ENCODE data around the gene MBD4. TPM values are rescaled to one million over a fixed set of nuclear protein-coding genes. Genes with fewer than 3 reads are reported as not detected.

Gene MBD4
- total RNA-seq, 1 experiment from 2014 or later = 36.9 TPM

DNA sequence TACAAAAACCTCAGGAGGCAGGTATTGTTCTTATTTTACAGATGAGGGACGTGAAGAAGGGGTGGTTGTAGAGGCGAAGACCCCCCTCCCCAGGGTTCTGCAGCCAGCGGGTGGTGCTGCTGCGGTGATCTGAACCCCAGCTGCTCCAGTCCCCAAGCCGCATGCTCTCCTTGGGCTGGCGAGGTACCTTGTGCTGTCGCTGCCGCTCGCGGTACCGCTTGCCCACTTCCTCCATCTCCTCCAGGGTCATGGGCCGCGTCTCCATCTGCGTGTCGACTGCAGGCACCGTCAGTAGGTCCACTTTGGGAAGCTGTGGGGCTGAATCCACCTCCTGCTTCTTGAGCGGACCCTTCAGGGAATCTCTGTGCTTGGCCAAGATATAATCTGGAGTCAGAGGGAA lies 28.8 kb downstream of the MBD4 start:
- Mint-ChIP-seq H3K4me3 (no peak overlapping the region), H3K4me1 (no peaks in the 10 kb centered on the region), H3K36me3 (no peaks in the 10 kb centered on the region), H3K27me3 (ENCODE audit: low read depth) (peaks cover 8% of the 10 kb centered on the region; the same call in 1 of the 2 replicates), H3K27ac (no peak overlapping the region), H3K9me3 (no peaks in the 10 kb centered on the region)
- no peak; the same call in 1 of the 2 replicates for ATAC-seq
- no peak for DNase-seq (ENCODE audit: low spot score)
- CTCF ChIA-PET = no interaction called here
- TF ChIP-seq ZNF396 (CRISPR knock-in tag; IDR thresholded peaks at IDR 0.05; ENCODE audit: borderline replicate concordance) (no peak), NR2C2 (CRISPR knock-in tag; IDR thresholded peaks at IDR 0.05) (no peak), SOX15 (CRISPR knock-in tag; IDR thresholded peaks at IDR 0.05) (no peak), NFYB (CRISPR knock-in tag; conservative IDR thresholded peaks at IDR 0.05; ENCODE audit: low read depth) (no peak), ESRRA (CRISPR knock-in tag; IDR thresholded peaks at IDR 0.05; ENCODE audit: borderline replicate concordance) (no peak), CBFB (CRISPR knock-in tag; IDR thresholded peaks at IDR 0.05; ENCODE audit: low read depth) (no peak), FOXK1 (CRISPR knock-in tag; IDR thresholded peaks at IDR 0.05) (no peak)
- TF ChIP-seq, protein P1, sequence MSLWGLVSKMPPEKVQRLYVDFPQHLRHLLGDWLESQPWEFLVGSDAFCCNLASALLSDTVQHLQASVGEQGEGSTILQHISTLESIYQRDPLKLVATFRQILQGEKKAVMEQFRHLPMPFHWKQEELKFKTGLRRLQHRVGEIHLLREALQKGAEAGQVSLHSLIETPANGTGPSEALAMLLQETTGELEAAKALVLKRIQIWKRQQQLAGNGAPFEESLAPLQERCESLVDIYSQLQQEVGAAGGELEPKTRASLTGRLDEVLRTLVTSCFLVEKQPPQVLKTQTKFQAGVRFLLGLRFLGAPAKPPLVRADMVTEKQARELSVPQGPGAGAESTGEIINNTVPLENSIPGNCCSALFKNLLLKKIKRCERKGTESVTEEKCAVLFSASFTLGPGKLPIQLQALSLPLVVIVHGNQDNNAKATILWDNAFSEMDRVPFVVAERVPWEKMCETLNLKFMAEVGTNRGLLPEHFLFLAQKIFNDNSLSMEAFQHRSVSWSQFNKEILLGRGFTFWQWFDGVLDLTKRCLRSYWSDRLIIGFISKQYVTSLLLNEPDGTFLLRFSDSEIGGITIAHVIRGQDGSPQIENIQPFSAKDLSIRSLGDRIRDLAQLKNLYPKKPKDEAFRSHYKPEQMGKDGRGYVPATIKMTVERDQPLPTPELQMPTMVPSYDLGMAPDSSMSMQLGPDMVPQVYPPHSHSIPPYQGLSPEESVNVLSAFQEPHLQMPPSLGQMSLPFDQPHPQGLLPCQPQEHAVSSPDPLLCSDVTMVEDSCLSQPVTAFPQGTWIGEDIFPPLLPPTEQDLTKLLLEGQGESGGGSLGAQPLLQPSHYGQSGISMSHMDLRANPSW (CRISPR knock-in tag; conservative IDR thresholded peaks at IDR 0.05; ENCODE audit: low read depth) = no peak
- TF ChIP-seq, protein P2, sequence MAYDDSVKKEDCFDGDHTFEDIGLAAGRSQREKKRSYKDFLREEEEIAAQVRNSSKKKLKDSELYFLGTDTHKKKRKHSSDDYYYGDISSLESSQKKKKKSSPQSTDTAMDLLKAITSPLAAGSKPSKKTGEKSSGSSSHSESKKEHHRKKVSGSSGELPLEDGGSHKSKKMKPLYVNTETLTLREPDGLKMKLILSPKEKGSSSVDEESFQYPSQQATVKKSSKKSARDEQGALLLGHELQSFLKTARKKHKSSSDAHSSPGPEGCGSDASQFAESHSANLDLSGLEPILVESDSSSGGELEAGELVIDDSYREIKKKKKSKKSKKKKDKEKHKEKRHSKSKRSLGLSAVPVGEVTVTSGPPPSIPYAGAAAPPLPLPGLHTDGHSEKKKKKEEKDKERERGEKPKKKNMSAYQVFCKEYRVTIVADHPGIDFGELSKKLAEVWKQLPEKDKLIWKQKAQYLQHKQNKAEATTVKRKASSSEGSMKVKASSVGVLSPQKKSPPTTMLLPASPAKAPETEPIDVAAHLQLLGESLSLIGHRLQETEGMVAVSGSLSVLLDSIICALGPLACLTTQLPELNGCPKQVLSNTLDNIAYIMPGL (CRISPR knock-in tag; IDR thresholded peaks at IDR 0.05) = no peak
- TF ChIP-seq, protein P3, sequence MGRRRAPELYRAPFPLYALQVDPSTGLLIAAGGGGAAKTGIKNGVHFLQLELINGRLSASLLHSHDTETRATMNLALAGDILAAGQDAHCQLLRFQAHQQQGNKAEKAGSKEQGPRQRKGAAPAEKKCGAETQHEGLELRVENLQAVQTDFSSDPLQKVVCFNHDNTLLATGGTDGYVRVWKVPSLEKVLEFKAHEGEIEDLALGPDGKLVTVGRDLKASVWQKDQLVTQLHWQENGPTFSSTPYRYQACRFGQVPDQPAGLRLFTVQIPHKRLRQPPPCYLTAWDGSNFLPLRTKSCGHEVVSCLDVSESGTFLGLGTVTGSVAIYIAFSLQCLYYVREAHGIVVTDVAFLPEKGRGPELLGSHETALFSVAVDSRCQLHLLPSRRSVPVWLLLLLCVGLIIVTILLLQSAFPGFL (CRISPR knock-in tag; IDR thresholded peaks at IDR 0.05; ENCODE audit: borderline replicate concordance) = no peak
- TF ChIP-seq, protein P4, sequence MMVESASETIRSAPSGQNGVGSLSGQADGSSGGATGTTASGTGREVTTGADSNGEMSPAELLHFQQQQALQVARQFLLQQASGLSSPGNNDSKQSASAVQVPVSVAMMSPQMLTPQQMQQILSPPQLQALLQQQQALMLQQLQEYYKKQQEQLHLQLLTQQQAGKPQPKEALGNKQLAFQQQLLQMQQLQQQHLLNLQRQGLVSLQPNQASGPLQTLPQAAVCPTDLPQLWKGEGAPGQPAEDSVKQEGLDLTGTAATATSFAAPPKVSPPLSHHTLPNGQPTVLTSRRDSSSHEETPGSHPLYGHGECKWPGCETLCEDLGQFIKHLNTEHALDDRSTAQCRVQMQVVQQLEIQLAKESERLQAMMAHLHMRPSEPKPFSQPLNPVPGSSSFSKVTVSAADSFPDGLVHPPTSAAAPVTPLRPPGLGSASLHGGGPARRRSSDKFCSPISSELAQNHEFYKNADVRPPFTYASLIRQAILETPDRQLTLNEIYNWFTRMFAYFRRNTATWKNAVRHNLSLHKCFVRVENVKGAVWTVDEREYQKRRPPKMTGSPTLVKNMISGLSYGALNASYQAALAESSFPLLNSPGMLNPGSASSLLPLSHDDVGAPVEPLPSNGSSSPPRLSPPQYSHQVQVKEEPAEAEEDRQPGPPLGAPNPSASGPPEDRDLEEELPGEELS (CRISPR knock-in tag; IDR thresholded peaks at IDR 0.05) = no peak
- POLR2A ChIA-PET = no interaction called here

DNA sequence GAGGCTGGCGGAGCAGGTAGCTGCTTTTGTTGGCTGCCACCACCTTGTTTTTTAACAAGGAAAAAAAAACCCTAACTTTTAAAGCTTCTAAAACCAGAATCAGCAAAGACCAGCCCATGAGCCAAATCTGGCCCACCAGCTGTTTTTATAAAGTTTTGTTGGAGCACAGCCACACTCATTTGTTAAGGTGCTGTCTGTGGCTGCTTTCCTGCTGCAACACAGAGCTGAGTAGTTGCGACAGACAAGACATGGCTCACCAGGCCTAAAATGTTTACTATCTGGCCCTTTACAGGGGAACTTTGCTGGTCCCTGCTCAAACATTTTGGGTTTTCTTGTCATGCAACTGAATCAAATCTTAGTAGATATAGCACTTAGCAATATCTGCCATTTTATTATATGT lies 30.2 kb downstream of the MBD4 start:
- no peaks in the 10 kb centered on the region for H3K36me3 Mint-ChIP-seq
- H3K9me3 Mint-ChIP-seq = no peaks in the 10 kb centered on the region
- CTCF ChIA-PET = interaction anchor here (0.7 to 2.4 kb wide), 3 partner anchors 14 to 356 kb away, joined by 3 to 10 read pairs (median 6); no protein-coding TSS in a partner anchor
- no peaks in the 10 kb centered on the region for H3K4me1 Mint-ChIP-seq
- ATAC-seq = no peak
- H3K4me3 Mint-ChIP-seq = no peak overlapping the region
- H3K27me3 Mint-ChIP-seq (ENCODE audit: low read depth) = no peaks in the 10 kb centered on the region; the same call in 1 of the 2 replicates
- POLR2A ChIA-PET = no interaction called here
- no peak for DNase-seq (ENCODE audit: low spot score)
- H3K27ac Mint-ChIP-seq = no peak overlapping the region
- TF ChIP-seq, protein P5, sequence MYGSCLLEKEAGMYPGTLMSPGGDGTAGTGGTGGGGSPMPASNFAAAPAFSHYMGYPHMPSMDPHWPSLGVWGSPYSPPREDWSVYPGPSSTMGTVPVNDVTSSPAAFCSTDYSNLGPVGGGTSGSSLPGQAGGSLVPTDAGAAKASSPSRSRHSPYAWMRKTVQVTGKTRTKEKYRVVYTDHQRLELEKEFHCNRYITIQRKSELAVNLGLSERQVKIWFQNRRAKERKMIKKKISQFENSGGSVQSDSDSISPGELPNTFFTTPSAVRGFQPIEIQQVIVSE (CRISPR knock-in tag; IDR thresholded peaks at IDR 0.05; ENCODE audit: borderline replicate concordance) = no peak
- TF ChIP-seq SP1 (CRISPR knock-in tag; conservative IDR thresholded peaks at IDR 0.05) (no peak), CREB1 (CRISPR knock-in tag; IDR thresholded peaks at IDR 0.05) (no peak)
- TF ChIP-seq, protein P3 (CRISPR knock-in tag; IDR thresholded peaks at IDR 0.05; ENCODE audit: borderline replicate concordance) = no peak
- TF ChIP-seq, protein P6, sequence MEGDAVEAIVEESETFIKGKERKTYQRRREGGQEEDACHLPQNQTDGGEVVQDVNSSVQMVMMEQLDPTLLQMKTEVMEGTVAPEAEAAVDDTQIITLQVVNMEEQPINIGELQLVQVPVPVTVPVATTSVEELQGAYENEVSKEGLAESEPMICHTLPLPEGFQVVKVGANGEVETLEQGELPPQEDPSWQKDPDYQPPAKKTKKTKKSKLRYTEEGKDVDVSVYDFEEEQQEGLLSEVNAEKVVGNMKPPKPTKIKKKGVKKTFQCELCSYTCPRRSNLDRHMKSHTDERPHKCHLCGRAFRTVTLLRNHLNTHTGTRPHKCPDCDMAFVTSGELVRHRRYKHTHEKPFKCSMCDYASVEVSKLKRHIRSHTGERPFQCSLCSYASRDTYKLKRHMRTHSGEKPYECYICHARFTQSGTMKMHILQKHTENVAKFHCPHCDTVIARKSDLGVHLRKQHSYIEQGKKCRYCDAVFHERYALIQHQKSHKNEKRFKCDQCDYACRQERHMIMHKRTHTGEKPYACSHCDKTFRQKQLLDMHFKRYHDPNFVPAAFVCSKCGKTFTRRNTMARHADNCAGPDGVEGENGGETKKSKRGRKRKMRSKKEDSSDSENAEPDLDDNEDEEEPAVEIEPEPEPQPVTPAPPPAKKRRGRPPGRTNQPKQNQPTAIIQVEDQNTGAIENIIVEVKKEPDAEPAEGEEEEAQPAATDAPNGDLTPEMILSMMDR (IDR thresholded peaks at IDR 0.05) = no peak
- TF ChIP-seq, protein P1 (CRISPR knock-in tag; conservative IDR thresholded peaks at IDR 0.05; ENCODE audit: low read depth) = no peak
